GM23338 (cell line): ENCODE results near the gene SPINT2. TPM values are rescaled to one million over a fixed set of nuclear protein-coding genes. Genes with fewer than 3 reads are reported as not detected.

Source experiments
- ATAC-seq: fragments of 200-7000 bp; cut with Tn5 transposase; 3 replicates; pipeline ENCODE4 v1.9.1; 2020
- DNase-seq: peaks from one replicate; pipeline ENCODE4 v3.0.0-alpha.2; 2015; ENCODE audit warnings: low spot score
- H2AFZ ChIP-seq: fragments of 200-600 bp; sonication (generic); 2 replicates; pipeline ENCODE4 v1.8.0; 2016; ENCODE audit warnings: antibody characterized with exemption, mild to moderate bottlenecking, moderate library complexity
- H3F3A ChIP-seq: fragments of 200-600 bp; sonication (generic); replicated peaks from 2 replicates; pipeline ENCODE4 v1.8.0; 2017; ENCODE audit warnings: antibody characterized with exemption, mixed run types, low read depth
- H3K27ac ChIP-seq: fragments of 200-600 bp; sonication (generic); 2 replicates; pipeline ENCODE4 v1.6.1; 2016; ENCODE audit warnings: low read depth
- H3K27me3 ChIP-seq: fragments of 200-600 bp; sonication (generic); 2 replicates; pipeline ENCODE4 v1.8.0; 2016; ENCODE audit warnings: mild to moderate bottlenecking, mixed run types, moderate library complexity; ENCODE audit not compliant: insufficient read depth
- H3K36me3 ChIP-seq: fragments of 200-600 bp; sonication (generic); 2 replicates; pipeline ENCODE4 v1.8.0; 2016; ENCODE audit warnings: mild to moderate bottlenecking; ENCODE audit not compliant: insufficient read depth
- H3K4me1 ChIP-seq: fragments of 200-600 bp; sonication (generic); 2 replicates; pipeline ENCODE4 v1.8.0; 2016; ENCODE audit warnings: mild to moderate bottlenecking, moderate library complexity; ENCODE audit not compliant: insufficient read depth
- H3K4me2 ChIP-seq: fragments of 200-600 bp; sonication (generic); 2 replicates; pipeline ENCODE4 v1.7.1; 2017; ENCODE audit warnings: mixed run types
- H3K4me3 ChIP-seq: fragments of 200-600 bp; sonication (generic); 2 replicates; pipeline ENCODE4 v1.6.1; 2016; ENCODE audit warnings: mixed run types
- H3K79me2 ChIP-seq: fragments of 200-600 bp; sonication (generic); replicated peaks from 2 replicates; pipeline ENCODE4 v1.8.0; 2017; ENCODE audit warnings: mild to moderate bottlenecking; ENCODE audit not compliant: insufficient read depth
- H3K9me2 ChIP-seq: fragments of 200-600 bp; sonication (generic); 2 replicates; pipeline ENCODE4 v1.8.0; 2017; ENCODE audit not compliant: insufficient read depth
- H4K20me1 ChIP-seq: fragments of 200-600 bp; sonication (generic); replicated peaks from 2 replicates; pipeline ENCODE4 v1.8.0; 2017; ENCODE audit warnings: mild to moderate bottlenecking; ENCODE audit not compliant: insufficient read depth
- H3K27ac Mint-ChIP-seq: 2 replicates; pipeline ENCODE4 v1.8.0; 2020; ENCODE audit warnings: inconsistent platforms, mild to moderate bottlenecking, moderate library complexity, mixed read lengths
- H3K27me3 Mint-ChIP-seq: 3 replicates; pipeline ENCODE4 v1.8.0; 2022; ENCODE audit warnings: low read depth, mild to moderate bottlenecking, moderate library complexity, mixed read lengths, inconsistent platforms; ENCODE audit not compliant: insufficient read depth, poor library complexity
- H3K36me3 Mint-ChIP-seq: 3 replicates; pipeline ENCODE4 v1.8.0; 2021; ENCODE audit warnings: low read depth, mild to moderate bottlenecking, inconsistent platforms, moderate library complexity, mixed read lengths
- H3K4me1 Mint-ChIP-seq: 3 replicates; pipeline ENCODE4 v1.8.0; 2020; ENCODE audit warnings: mild to moderate bottlenecking, inconsistent platforms, mixed read lengths
- H3K4me3 Mint-ChIP-seq: 3 replicates; pipeline ENCODE4 v1.8.0; 2021; ENCODE audit warnings: moderate library complexity, mild to moderate bottlenecking, inconsistent platforms, mixed read lengths
- H3K9me3 Mint-ChIP-seq: 3 replicates; pipeline ENCODE4 v1.8.0; 2020; ENCODE audit warnings: moderate library complexity, mild to moderate bottlenecking, inconsistent platforms, mixed read lengths
- EZH2phosphoT487 ChIP-seq: fragments of 200-600 bp; sonication (generic); IDR thresholded peaks from one replicate; pipeline ENCODE4 v1.8.1; 2018; ENCODE audit warnings: antibody characterized with exemption; ENCODE audit not compliant: unreplicated experiment
- POLR2AphosphoS5 ChIP-seq: IDR thresholded peaks from 2 replicates; pipeline ENCODE4 v1.6.1; 2016; ENCODE audit warnings: antibody characterized with exemption, low read depth
- REST ChIP-seq: IDR thresholded peaks from one replicate; pipeline ENCODE4 v1.6.1; 2018; ENCODE audit warnings: antibody characterized with exemption; ENCODE audit not compliant: unreplicated experiment
- ZNF331 ChIP-seq: fragments of 250-450 bp; sonication (Bioruptor Pico); IDR thresholded peaks from 2 replicates; pipeline ENCODE4 v1.5.0; 2020; ENCODE audit warnings: low read depth, mild to moderate bottlenecking, moderate library complexity
- polyA plus RNA-seq: library from polyadenylated mRNA; unstranded; fragments of >200 nt; fragmentation: Nextera tagmentation; extraction: Ambion mirVana; gene quantifications from 2 replicates; pipeline ENCODE4 v1.2.1, GENCODE V29; 2016
- total RNA-seq: library from RNA; depleted of rRNA; stranded (reverse); fragments of >200 nt; shearing (Covaris generic); gene quantifications from 2 replicates; pipeline ENCODE4 v1.2.3, GENCODE V29; 2014
- TF ChIP-seq, protein P1 (sequence below): fragments of 250-450 bp; sonication (Bioruptor Pico); IDR thresholded peaks from 2 replicates; pipeline ENCODE4 v1.5.0; 2020; ENCODE audit warnings: mild to moderate bottlenecking, moderate library complexity

Gene SPINT2
- total and polyA plus RNA-seq, 2 experiments from 2014 or later: 319 to 468 TPM

DNA sequence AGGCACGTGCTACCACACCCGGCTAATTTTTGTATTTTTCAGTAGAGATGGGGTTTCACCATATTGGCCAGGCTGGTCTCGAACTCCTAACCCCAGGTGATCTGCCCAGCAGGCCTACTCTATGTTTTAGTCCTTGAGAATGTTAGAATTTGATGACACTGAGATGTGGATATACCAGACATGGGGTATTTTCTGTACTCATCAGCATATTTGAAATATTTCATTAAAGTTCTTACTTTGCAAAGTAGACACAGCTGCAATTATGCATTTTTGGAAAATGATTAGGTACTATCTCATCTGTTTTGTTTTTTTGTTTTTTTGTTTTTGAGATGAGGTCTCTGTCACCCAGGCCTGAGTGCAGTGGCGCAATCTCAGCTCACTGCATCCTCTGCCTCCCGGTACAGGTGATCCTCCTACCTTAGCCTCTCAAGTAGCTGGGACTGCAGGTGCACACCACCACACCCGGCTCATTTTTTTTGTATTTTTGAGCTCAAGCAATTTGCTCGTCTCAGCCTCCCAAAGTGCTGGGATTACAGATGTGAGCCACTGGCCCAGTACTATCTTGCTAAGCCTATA lies 12.7 kb downstream of the SPINT2 start (continued):
- TF ChIP-seq POLR2AphosphoS5: no peak
- TF ChIP-seq ZNF331 (CRISPR knock-in tag): no peak
- TF ChIP-seq, protein P1, sequence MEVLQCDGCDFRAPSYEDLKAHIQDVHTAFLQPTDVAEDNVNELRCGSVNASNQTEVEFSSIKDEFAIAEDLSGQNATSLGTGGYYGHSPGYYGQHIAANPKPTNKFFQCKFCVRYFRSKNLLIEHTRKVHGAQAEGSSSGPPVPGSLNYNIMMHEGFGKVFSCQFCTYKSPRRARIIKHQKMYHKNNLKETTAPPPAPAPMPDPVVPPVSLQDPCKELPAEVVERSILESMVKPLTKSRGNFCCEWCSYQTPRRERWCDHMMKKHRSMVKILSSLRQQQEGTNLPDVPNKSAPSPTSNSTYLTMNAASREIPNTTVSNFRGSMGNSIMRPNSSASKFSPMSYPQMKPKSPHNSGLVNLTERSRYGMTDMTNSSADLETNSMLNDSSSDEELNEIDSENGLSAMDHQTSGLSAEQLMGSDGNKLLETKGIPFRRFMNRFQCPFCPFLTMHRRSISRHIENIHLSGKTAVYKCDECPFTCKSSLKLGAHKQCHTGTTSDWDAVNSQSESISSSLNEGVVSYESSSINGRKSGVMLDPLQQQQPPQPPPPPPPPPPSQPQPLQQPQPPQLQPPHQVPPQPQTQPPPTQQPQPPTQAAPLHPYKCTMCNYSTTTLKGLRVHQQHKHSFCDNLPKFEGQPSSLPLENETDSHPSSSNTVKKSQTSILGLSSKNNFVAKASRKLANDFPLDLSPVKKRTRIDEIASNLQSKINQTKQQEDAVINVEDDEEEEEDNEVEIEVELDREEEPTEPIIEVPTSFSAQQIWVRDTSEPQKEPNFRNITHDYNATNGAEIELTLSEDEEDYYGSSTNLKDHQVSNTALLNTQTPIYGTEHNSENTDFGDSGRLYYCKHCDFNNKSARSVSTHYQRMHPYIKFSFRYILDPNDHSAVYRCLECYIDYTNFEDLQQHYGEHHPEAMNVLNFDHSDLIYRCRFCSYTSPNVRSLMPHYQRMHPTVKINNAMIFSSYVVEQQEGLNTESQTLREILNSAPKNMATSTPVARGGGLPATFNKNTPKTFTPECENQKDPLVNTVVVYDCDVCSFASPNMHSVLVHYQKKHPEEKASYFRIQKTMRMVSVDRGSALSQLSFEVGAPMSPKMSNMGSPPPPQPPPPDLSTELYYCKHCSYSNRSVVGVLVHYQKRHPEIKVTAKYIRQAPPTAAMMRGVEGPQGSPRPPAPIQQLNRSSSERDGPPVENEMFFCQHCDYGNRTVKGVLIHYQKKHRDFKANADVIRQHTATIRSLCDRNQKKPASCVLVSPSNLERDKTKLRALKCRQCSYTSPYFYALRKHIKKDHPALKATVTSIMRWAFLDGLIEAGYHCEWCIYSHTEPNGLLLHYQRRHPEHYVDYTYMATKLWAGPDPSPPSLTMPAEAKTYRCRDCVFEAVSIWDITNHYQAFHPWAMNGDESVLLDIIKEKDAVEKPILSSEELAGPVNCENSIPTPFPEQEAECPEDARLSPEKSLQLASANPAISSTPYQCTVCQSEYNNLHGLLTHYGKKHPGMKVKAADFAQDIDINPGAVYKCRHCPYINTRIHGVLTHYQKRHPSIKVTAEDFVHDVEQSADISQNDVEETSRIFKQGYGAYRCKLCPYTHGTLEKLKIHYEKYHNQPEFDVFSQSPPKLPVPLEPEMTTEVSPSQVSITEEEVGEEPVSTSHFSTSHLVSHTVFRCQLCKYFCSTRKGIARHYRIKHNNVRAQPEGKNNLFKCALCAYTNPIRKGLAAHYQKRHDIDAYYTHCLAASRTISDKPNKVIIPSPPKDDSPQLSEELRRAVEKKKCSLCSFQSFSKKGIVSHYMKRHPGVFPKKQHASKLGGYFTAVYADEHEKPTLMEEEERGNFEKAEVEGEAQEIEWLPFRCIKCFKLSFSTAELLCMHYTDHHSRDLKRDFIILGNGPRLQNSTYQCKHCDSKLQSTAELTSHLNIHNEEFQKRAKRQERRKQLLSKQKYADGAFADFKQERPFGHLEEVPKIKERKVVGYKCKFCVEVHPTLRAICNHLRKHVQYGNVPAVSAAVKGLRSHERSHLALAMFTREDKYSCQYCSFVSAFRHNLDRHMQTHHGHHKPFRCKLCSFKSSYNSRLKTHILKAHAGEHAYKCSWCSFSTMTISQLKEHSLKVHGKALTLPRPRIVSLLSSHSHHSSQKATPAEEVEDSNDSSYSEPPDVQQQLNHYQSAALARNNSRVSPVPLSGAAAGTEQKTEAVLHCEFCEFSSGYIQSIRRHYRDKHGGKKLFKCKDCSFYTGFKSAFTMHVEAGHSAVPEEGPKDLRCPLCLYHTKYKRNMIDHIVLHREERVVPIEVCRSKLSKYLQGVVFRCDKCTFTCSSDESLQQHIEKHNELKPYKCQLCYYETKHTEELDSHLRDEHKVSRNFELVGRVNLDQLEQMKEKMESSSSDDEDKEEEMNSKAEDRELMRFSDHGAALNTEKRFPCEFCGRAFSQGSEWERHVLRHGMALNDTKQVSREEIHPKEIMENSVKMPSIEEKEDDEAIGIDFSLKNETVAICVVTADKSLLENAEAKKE (CRISPR knock-in tag): no peak

DNA sequence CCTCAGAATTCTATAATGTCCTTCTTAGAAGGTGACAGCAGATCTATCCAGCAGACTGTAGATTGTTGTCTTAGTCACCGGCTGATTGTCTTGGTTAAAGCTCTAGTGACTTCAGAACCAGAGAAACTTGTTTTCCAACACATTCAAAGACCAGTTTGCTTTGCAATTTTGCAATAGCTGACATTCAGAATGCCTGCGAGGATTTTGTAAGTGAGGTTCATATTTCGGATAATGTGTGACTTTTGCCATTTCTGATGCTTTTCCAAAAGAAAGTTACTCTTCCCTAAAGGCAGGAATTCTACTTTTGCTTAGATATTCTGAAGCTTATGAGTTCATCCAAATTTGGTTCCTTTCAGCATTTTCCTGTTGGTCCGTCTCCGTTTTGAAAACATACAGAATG lies 13.2 kb downstream of the SPINT2 start:
- no peak for ATAC-seq
- TF ChIP-seq, protein P1 (CRISPR knock-in tag): no peak
- TF ChIP-seq REST (no peak), EZH2phosphoT487 (no peak)

More for the DNA sequence above, 13.2 kb downstream of the SPINT2 start:
- Mint-ChIP-seq H3K27me3 (no peaks in the 10 kb centered on the region), H3K4me3 (no peak overlapping the region), H3K27ac (no peak overlapping the region), H3K36me3 (peaks cover 15% of the 10 kb centered on the region; the same call in 2 of the 3 replicates), H3K4me1 (no peaks in the 10 kb centered on the region; the same call in 2 of the 3 replicates), H3K9me3 (no peaks in the 10 kb centered on the region)
- Histone ChIP-seq H3F3A (peaks cover 14% of the 10 kb centered on the region; the same call in 1 of the 2 replicates), H3K4me3 (no peak overlapping the region), H3K4me1 (no peaks in the 10 kb centered on the region), H4K20me1 (peaks cover 80% of the 10 kb centered on the region), H3K79me2 (peaks cover 100% of the 10 kb centered on the region), H3K4me2 (no peak overlapping the region), H3K27ac (peak overlapping the region; percentile 76; the same call in 1 of the 2 replicates), H3K36me3 (no peaks in the 10 kb centered on the region), H2AFZ (no peak overlapping the region), H3K9me2 (no peaks in the 10 kb centered on the region), H3K27me3 (no peaks in the 10 kb centered on the region)
- no peak for DNase-seq
